Activated CD4-positive, CD25-positive, alpha-beta regulatory T cell treated with anti-CD3 and anti-CD28 coated beads, Interleukin-2, amount 50 U/mL, for 16 hours (primary cell): ENCODE results near the gene ZBTB7B.

ENCODE experiments used
- DNase-seq: peaks from one replicate; pipeline ENCODE4 v3.0.0-alpha.2; 2020; ENCODE audit warnings: low read depth, low spot score

The ZBTB7B gene

DNA sequence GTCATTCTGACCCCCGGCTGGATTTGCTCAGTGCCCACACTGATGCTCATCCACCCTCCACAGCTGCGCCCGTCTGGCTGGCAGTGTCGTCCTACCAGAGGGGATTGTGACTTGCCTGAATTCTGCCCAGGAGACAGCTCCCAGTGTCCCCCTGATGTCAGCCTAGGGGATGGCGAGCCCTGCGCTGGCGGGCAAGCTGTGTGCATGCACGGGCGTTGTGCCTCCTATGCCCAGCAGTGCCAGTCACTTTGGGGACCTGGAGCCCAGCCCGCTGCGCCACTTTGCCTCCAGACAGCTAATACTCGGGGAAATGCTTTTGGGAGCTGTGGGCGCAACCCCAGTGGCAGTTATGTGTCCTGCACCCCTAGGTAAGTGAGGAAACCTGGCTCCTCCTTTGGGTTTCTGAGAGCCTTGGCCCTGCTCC lies 55.2 kb downstream of the ZBTB7B start:
- no peak for DNase-seq

DNA sequence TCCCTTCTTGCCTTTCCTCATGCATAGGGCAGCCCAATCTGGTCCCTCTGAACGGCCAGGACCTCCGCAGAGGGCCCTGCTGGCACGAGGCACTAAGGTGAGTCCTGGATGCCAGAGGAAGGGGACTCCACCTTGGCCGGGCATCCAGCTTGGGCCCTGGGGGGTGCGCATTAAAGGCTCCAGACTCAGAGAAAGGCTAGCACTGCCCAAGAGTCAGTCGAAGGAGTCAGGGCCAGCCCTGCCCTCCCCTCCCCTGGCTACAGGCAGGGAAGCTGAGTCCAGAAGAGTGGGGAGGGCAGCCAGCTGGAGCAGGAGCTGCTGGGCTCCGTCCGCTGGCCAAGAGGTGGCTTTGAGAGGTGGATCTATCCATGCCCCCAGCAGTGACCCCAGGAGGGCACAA lies 58.1 kb downstream of the ZBTB7B start:
- DNase-seq: no peak

DNA sequence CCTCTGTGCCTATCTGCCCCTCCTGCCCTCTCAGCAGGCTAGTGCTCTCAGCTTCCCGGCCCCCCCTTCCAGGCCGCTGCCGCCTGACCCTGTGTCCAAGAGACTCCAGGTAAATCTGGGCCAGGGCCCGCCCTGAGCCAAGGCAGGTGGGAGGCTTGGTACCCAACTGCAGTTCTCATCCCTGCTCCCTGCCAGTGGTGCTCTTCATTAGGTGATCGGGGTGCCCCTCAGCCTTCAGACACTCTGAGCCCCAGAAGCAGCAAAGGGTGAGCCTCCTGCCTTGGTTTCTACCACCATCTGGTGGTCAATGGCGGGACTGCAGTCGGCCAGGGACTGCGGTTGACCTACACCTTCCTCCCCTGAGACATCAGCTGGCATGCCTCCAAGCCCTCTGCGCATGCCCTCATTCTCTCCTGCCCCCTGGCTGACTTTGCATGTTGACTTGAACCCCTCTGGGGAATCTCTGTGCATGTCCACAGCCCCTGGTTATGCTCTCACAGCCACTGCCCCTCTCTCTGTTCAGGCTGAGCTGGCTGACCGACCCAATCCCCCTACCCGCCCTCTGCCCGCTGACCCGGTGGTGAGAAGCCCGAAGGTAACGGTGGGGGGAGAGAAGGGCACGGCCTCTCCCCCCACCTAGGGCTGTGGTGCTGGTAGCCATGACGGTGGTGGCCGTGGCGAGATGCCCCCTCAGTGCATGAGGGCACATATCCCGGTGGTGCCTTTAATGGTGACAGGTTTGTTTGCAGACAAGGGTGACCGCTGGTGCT lies 59.0 kb downstream of the ZBTB7B start:
- peak; percentile 84 for DNase-seq

DNA sequence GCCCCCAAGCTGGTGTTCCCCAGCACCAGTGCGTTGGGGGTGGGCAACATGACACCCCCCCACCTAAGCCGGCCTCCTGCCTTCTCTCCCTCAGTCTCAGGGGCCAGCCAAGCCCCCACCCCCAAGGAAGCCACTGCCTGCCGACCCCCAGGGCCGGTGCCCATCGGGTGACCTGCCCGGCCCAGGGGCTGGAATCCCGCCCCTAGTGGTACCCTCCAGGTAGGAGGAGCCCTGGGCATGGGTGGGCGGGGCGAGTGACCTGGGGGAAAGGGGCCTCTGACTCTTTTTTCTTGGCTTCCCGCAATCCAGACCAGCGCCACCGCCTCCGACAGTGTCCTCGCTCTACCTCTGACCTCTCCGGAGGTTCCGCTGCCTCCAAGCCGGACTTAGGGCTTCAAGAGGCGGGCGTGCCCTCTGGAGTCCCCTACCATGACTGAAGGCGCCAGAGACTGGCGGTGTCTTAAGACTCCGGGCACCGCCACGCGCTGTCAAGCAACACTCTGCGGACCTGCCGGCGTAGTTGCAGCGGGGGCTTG lies 59.6 kb downstream of the ZBTB7B start:
- no peak for DNase-seq

DNA sequence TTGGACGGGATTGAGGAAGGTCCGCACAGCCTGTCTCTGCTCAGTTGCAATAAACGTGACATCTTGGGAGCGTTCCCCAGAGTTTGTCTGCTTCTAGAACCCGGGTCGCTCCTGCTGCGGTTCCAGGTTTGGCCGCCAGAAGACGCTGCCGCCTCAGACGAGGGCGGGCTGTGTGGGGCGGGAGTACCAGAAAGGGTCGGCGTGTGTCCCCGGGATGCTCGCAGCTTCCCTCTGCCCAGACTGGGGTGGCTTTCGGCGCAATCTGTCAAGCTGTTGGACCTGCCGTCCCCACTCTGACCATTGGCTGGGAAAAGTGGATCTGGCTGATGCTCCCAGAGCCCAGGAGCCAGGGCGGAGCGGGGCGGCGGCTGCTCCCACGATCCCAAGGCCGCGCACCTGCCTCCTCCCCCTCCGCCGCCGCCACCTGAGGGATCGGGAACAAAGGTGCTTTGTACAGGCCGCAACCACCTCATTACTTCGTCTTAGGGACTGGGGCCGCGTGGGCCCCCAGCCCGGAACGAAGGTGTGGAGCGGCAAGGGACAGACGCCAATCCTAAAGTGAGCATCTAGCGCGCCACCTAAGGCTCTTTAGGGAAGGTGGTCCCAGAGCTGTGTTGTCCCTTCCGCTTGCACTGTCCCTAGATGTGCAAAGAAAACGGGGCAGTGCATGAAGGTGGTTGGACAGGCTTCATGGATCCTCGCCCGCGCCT lies 60.3 kb downstream of the ZBTB7B start:
- peak; percentile 45 for DNase-seq

DNA sequence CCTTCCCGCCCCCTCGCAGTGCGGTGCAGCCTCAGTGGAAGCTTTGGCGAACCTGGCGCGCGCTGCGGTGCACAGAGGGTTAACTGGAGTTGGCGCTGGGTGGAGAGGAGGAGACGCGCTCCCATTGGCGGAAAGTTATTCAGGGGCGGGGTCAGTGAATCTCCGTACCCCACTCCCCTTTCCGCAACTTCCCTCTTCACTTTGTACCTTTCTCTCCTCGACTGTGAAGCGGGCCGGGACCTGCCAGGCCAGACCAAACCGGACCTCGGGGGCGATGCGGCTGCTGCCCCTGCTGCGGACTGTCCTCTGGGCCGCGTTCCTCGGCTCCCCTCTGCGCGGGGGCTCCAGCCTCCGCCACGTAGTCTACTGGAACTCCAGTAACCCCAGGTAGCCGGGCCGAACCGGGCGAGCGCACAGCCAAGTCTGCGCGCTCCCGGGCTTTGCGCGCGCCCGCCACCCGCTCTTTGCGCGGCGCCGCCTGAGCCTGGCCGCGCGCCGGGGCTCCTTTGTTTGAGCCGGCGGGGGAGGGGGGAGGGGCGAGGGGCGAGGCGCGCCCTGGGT lies 61.0 kb downstream of the ZBTB7B start, which contains the start of gene EFNA4:
TSS of gene EFNA4 (plus strand) at position 191 of the 561 bp plus-strand sequence. CDS start at position 275, 84 bp downstream.
- peak; percentile 69 for DNase-seq

DNA sequence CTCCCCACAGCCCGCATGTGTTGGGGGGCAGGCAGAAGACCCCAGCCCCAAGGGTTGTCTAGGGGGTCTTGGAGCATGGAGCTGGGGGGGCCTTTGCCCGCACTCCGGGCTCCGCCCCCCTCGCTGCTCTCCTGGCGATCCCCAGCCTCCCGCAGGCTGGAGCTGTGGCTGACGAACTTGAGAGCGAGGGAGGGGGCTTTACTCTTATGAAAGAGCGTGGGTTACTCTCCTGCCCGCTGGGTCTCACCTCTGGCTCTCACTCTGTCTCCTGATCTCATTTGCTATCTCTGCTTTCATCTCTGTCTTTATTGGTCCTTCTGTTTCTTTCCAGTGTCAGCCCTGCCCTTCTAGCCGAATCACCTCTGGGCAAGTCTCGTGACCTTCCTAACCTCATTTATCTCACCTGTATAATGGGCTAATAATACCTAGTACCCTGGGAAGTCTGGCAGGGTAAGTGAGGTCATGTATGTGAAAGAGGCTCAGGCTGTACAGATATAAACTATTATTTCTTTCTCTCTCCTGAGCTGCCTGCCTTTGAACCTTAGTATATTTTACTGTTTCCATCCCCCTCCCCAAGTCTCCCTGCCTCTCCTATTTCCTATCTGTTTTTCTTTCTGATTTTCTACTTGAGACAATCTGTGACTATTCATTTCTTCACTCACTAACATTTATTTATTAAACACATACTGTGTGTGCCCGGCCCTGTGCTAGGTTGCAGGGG lies 61.7 kb downstream of the ZBTB7B start:
- DNase-seq: no peak

DNA sequence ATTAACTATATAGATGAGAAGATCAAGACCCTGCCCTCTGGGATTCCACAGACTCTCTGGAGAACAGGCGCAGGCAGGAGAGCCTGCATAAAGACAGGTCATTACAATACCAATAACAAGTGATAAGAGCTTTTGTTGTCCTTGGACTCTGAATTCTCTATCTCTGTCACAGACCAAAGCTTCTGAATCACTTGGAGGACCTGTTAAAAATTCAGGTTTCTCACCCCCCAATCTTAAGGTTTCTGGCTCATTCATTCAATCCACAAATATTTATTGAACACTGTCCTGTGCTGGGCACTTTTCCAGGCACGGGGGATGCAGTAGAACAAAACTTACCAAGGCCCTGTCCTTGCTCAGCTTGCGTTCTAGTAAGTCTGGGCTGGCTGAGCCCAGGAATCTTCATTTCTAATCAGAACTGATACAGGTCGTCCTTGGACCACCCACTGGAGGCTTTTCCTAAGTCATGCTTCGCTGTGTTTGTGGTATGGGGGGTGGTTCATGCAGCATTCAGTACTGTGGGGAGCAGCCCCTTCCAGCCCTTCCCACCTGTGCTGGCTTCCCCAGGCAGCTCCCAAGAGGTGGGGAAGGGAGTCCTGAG lies 62.3 kb downstream of the ZBTB7B start:
- no peak for DNase-seq

DNA sequence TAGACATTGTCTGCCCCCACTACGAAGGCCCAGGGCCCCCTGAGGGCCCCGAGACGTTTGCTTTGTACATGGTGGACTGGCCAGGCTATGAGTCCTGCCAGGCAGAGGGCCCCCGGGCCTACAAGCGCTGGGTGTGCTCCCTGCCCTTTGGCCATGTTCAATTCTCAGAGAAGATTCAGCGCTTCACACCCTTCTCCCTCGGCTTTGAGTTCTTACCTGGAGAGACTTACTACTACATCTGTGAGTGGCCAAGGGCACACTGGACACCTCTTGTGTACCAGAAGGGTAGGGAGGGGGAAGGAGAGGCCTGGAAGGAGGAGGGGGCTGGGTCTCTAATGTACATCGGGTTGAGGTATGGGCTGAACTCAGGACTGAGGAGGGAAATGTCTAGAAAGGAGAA lies 64.2 kb downstream of the ZBTB7B start:
- DNase-seq: no peak
